Calu3 (cell line): ENCODE data around the gene PANK2. TPM values are rescaled to one million over a fixed set of nuclear protein-coding genes. Genes with fewer than 3 reads are reported as not detected.

ENCODE experiments used
- BruUV-seq: library from RNA; stranded (reverse); fragments of 400-500 nt; replicated peaks from 2 replicates; lab custom pipeline; 2021; lab: Mats Ljungman, UMichigan
- CTCF ChIA-PET: fragments of 300-600 bp; sonication (Branson Sonifier 250); formaldehyde crosslinking; loops from one replicate; lab custom pipeline; 2022; ENCODE audit warnings: antibody characterized with exemption; lab: Charles Lee
- DNase-seq: peaks from one replicate; pipeline ENCODE4 v3.0.0; 2022
- H3K27ac Mint-ChIP-seq: one replicate; pipeline ENCODE4 v1.8.0; 2022; ENCODE audit warnings: mixed read lengths; ENCODE audit not compliant: unreplicated experiment
- H3K27me3 Mint-ChIP-seq: one replicate; pipeline ENCODE4 v1.8.0; 2022; ENCODE audit warnings: mixed read lengths; ENCODE audit not compliant: unreplicated experiment
- H3K36me3 Mint-ChIP-seq: one replicate; pipeline ENCODE4 v1.8.0; 2022; ENCODE audit warnings: mild to moderate bottlenecking, moderate library complexity, mixed read lengths; ENCODE audit not compliant: insufficient read depth, unreplicated experiment
- H3K4me1 Mint-ChIP-seq: one replicate; pipeline ENCODE4 v1.8.0; 2022; ENCODE audit warnings: mild to moderate bottlenecking, low read depth, mixed read lengths; ENCODE audit not compliant: unreplicated experiment
- H3K4me3 Mint-ChIP-seq: one replicate; pipeline ENCODE4 v1.8.0; 2022; ENCODE audit warnings: mild to moderate bottlenecking, low read depth, moderate library complexity, mixed read lengths; ENCODE audit not compliant: unreplicated experiment
- H3K9me3 Mint-ChIP-seq: one replicate; pipeline ENCODE4 v1.8.0; 2022; ENCODE audit warnings: low read depth, mixed read lengths; ENCODE audit not compliant: unreplicated experiment
- CTCF ChIP-seq: fragments of 200-600 bp; IDR thresholded peaks from one replicate; pipeline ENCODE4 v1.8.0; 2022; ENCODE audit warnings: antibody characterized with exemption; ENCODE audit not compliant: unreplicated experiment
- intact Hi-C: fragments of 100-400 bp; cut with micrococcal nuclease; formaldehyde crosslinking; loops from one replicate; pipeline ENCODE4 v1.10.0; 2022; ENCODE audit not compliant: unreplicated experiment
- total RNA-seq: library from RNA; stranded (reverse); gene quantifications from 2 replicates; pipeline ENCODE4 v1.2.3, GENCODE V29; 2022

The PANK2 gene
- total RNA-seq, 1 experiment from 2014 or later = 37.9 TPM

- peaks cover 18% of the 10 kb centered on the region for H3K36me3 Mint-ChIP-seq
- peak overlapping the region; percentile 52 for H3K27ac Mint-ChIP-seq
- no peak for TF ChIP-seq CTCF
- BruUV-seq = no TSS peak
- DNase-seq = no peak
- intact Hi-C loops = no loop called here
- no peaks in the 10 kb centered on the region for H3K27me3 Mint-ChIP-seq
- H3K9me3 Mint-ChIP-seq = no peaks in the 10 kb centered on the region
- H3K4me3 Mint-ChIP-seq = peak overlapping the region; percentile 78
- H3K4me1 Mint-ChIP-seq = peaks cover 20% of the 10 kb centered on the region
- CTCF ChIA-PET = no interaction called here
These were observed 42.8 kb upstream of the PANK2 start for GRCh38 chr20:3846378-3846739.

GRCh38 chr20:3846740-3847428, 42.3 kb upstream of the PANK2 start, which contains the start of gene MAVS:
TSS of gene MAVS (plus strand) at chr20:3846834. CDS start at chr20:3854625, 7,791 bp downstream.
- peaks cover 18% of the 10 kb centered on the region for H3K36me3 Mint-ChIP-seq
- TF ChIP-seq CTCF = no peak
- CTCF ChIA-PET = interaction anchor here (0.5 kb wide), 1 partner anchor 61 kb away, joined by 3 read pairs; the partner anchor contains the start of gene CENPB
- H3K27ac Mint-ChIP-seq = peak within 1 kb of the TSS; percentile 52
- no peaks in the 10 kb centered on the region for H3K9me3 Mint-ChIP-seq
- intact Hi-C loops = no loop called here
- no TSS peak for BruUV-seq
- peak; percentile 83 for DNase-seq
- H3K4me1 Mint-ChIP-seq = peaks cover 20% of the 10 kb centered on the region
- H3K4me3 Mint-ChIP-seq = peak within 1 kb of the TSS; percentile 78
- H3K27me3 Mint-ChIP-seq = no peaks in the 10 kb centered on the region

GRCh38 chr20:3847429-3847940, 41.7 kb upstream of the PANK2 start:
- peaks cover 18% of the 10 kb centered on the region for H3K36me3 Mint-ChIP-seq
- no peaks in the 10 kb centered on the region for H3K27me3 Mint-ChIP-seq
- CTCF ChIA-PET = no interaction called here
- H3K27ac Mint-ChIP-seq = peak overlapping the region; percentile 52
- peaks cover 20% of the 10 kb centered on the region for H3K4me1 Mint-ChIP-seq
- TSS peak; percentile 60 for BruUV-seq
- no peak for TF ChIP-seq CTCF
- intact Hi-C loops = no loop called here
- H3K9me3 Mint-ChIP-seq = no peaks in the 10 kb centered on the region
- peak overlapping the region; percentile 78 for H3K4me3 Mint-ChIP-seq
- no peak for DNase-seq

DNA sequence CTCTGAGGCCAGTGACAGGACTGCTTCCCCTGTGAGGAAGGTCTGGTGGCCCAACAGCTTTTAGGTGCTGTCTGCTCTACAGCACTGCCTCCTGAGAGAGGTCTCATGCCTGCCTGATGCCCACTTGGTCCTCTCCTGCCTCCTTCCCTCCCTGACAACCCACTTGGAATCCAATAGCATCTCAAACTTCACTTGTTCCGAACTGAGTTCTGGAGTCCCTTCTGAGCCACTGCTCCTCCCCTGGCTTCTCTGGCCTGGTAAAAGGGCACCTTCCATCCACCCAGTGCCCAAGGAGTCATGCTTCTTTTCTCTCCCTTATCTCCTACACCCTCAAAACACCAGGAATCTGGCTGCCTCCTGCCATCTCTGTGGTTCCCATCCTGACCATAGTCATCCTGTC, 40.6 kb upstream of the PANK2 start:
- H3K27ac Mint-ChIP-seq = peak overlapping the region; percentile 20
- CTCF ChIA-PET = no interaction called here
- intact Hi-C loops = no loop called here

More for the DNA sequence above, 40.6 kb upstream of the PANK2 start:
- no peak for DNase-seq
- BruUV-seq = no TSS peak
- Mint-ChIP-seq H3K4me1 (peaks cover 20% of the 10 kb centered on the region), H3K9me3 (no peaks in the 10 kb centered on the region), H3K36me3 (peaks cover 18% of the 10 kb centered on the region), H3K4me3 (peak overlapping the region; percentile 18), H3K27me3 (no peaks in the 10 kb centered on the region)
- no peak for TF ChIP-seq CTCF
